Liver (tissue), 9 donors: Measurements from ENCODE around the gene CGB7. TPM values are rescaled to one million over a fixed set of nuclear protein-coding genes. Genes with fewer than 3 reads are reported as not detected.

Experiments
- DNase-seq: peaks from one replicate; pipeline ENCODE4 v3.0.0-alpha.2; 2017; ENCODE audit warnings: low spot score
- H3K27ac ChIP-seq, 2 donors: one replicate each; pipeline ENCODE4 v1.7.0; 2013; ENCODE audit warnings: inconsistent platforms in 2 of 2, low read length in 2 of 2, control low read depth in 1 of 2, low read depth in 1 of 2, mild to moderate bottlenecking in 1 of 2
- H3K27me3 ChIP-seq, 4 donors: one replicate each; pipeline versions ENCODE4 v1.6.1 to v1.7.0; 2013; ENCODE audit warnings: low read length in 3 of 4, inconsistent platforms in 1 of 4, mild to moderate bottlenecking in 1 of 4, moderate library complexity in 1 of 4; ENCODE audit not compliant: control insufficient read depth in 4 of 4, insufficient read depth in 4 of 4
- H3K36me3 ChIP-seq, 4 donors: one replicate each; pipeline versions ENCODE4 v1.6.1 to v1.7.0; 2013; ENCODE audit warnings: low read length in 3 of 4, mild to moderate bottlenecking in 3 of 4, low read depth in 1 of 4, moderate library complexity in 1 of 4; ENCODE audit not compliant: control insufficient read depth in 4 of 4, insufficient read depth in 3 of 4
- H3K4me1 ChIP-seq, 4 donors: one replicate each; pipeline versions ENCODE4 v1.6.1 to v1.7.0; 2013; ENCODE audit warnings: low read length in 3 of 4, mild to moderate bottlenecking in 3 of 4, moderate library complexity in 1 of 4; ENCODE audit not compliant: control insufficient read depth in 4 of 4, insufficient read depth in 4 of 4
- H3K4me3 ChIP-seq, 3 donors: one replicate each; pipeline versions ENCODE4 v1.6.1 to v1.7.0; 2013; ENCODE audit warnings: low read length in 3 of 3, control low read depth in 1 of 3, low read depth in 1 of 3, mild to moderate bottlenecking in 1 of 3
- H3K9ac ChIP-seq, 2 donors: one replicate each; pipeline ENCODE4 v1.7.0; 2013; ENCODE audit warnings: low read length in 2 of 2, mild to moderate bottlenecking in 2 of 2, moderate library complexity in 2 of 2, control low read depth in 1 of 2, low read depth in 1 of 2
- H3K9me3 ChIP-seq, 4 donors: one replicate each; pipeline versions ENCODE4 v1.6.1 to v1.7.0; 2013; ENCODE audit warnings: low read length in 3 of 4; ENCODE audit not compliant: control insufficient read depth in 4 of 4
- EGR1 ChIP-seq, 2 donors: IDR thresholded peaks; 2 replicates each; pipeline ENCODE4 v1.6.1; 2016 to 2018; ENCODE audit warnings: antibody characterized with exemption in 2 of 2, low read depth in 2 of 2
- FOXA1 ChIP-seq: IDR thresholded peaks from 2 replicates; pipeline ENCODE4 v1.6.1; 2016; ENCODE audit warnings: antibody characterized with exemption
- FOXA2 ChIP-seq: IDR thresholded peaks from 2 replicates; pipeline ENCODE4 v1.6.1; 2016; ENCODE audit warnings: antibody characterized with exemption
- GABPA ChIP-seq, 2 donors: IDR thresholded peaks in 1 of 2; conservative IDR thresholded peaks in 1 of 2; 2 replicates each; pipeline ENCODE4 v1.6.1; 2016; ENCODE audit warnings: antibody characterized with exemption in 2 of 2, mild to moderate bottlenecking in 1 of 2, moderate library complexity in 1 of 2
- HNF4A ChIP-seq, 2 donors: conservative IDR thresholded peaks; 2 replicates each; pipeline ENCODE4 v1.6.1; 2016; ENCODE audit warnings: antibody characterized with exemption in 2 of 2, mild to moderate bottlenecking in 2 of 2
- HNF4G ChIP-seq: IDR thresholded peaks from 2 replicates; pipeline ENCODE4 v1.6.1; 2016; ENCODE audit warnings: antibody characterized with exemption
- JUND ChIP-seq, 2 donors: IDR thresholded peaks; 2 replicates each; pipeline ENCODE4 v1.6.1; 2016; ENCODE audit warnings: antibody characterized with exemption in 2 of 2
- NR2F2 ChIP-seq: IDR thresholded peaks from 2 replicates; pipeline ENCODE4 v1.6.1; 2016; ENCODE audit warnings: antibody characterized with exemption
- RAD21 ChIP-seq, 2 donors: IDR thresholded peaks; 2 replicates each; pipeline ENCODE4 v1.6.1; 2016; ENCODE audit warnings: antibody characterized with exemption in 2 of 2, mild to moderate bottlenecking in 2 of 2
- RXRA ChIP-seq, 2 donors: IDR thresholded peaks; 2 replicates each; pipeline ENCODE4 v1.6.1; 2017 to 2018; ENCODE audit warnings: antibody characterized with exemption in 2 of 2, mild to moderate bottlenecking in 1 of 2
- SP1 ChIP-seq: IDR thresholded peaks from 2 replicates; pipeline ENCODE4 v1.6.1; 2018; ENCODE audit warnings: antibody characterized with exemption, mild to moderate bottlenecking
- TAF1 ChIP-seq: conservative IDR thresholded peaks from 2 replicates; pipeline ENCODE4 v1.6.1; 2016; ENCODE audit warnings: antibody characterized with exemption, mild to moderate bottlenecking
- YY1 ChIP-seq: IDR thresholded peaks from 2 replicates; pipeline ENCODE4 v1.6.1; 2016; ENCODE audit warnings: antibody characterized with exemption, mild to moderate bottlenecking
- WGBS: extraction: QIAGEN DNeasy Blood & Tissue Kit; methylation state at CpG from one replicate; pipeline ENCODE4 v1.1.7; 2013; 5-methylcytosine and 5-hydroxymethylcytosine counted together
- polyA plus RNA-seq, 2 donors: library from polyadenylated mRNA; stranded (reverse) in 1 of 2; unstranded in 1 of 2; fragments of 200-250 nt in 1 of 2; fragments of >200 nt in 1 of 2; fragmentation: Nextera tagmentation in 1 of 2; extraction: Ambion mirVana in 1 of 2; gene quantifications; one replicate each; pipeline versions ENCODE4 v1.2.1 to v1.2.3, GENCODE V29; 2013 to 2015
- total RNA-seq, 2 donors: library from RNA; depleted of rRNA; stranded (reverse); fragments of >200 nt; gene quantifications; one replicate each; pipeline ENCODE4 v1.2.3, GENCODE V29; 2014
- TF ChIP-seq, protein P1 (sequence below): IDR thresholded peaks from 2 replicates; pipeline ENCODE4 v1.6.1; 2016; ENCODE audit warnings: antibody characterized with exemption
- TF ChIP-seq, protein P2 (sequence below): IDR thresholded peaks from 2 replicates; pipeline ENCODE4 v1.6.1; 2016; ENCODE audit warnings: antibody characterized with exemption
- TF ChIP-seq, protein P3 (sequence below): IDR thresholded peaks from 2 replicates; pipeline ENCODE4 v1.6.1; 2016; ENCODE audit warnings: antibody characterized with exemption
- TF ChIP-seq, protein P4 (sequence below): fragments of 150-350 bp; IDR thresholded peaks from 2 replicates; pipeline ENCODE4 v1.5.1; 2017; ENCODE audit warnings: improper control_type of control experiment, low read depth, low read length; ENCODE audit not compliant: missing input control
- TF ChIP-seq, protein P5 (sequence below): IDR thresholded peaks from 2 replicates; pipeline ENCODE4 v1.6.1; 2016; ENCODE audit warnings: antibody characterized with exemption, mild to moderate bottlenecking
- donor health status: healthy.
- donor health status: healthy.
- donor health status: healthy.
- donor health status: healthy.
- donor health status: healthy.

Gene CGB7
- total and polyA plus RNA-seq, 4 donors = not detected

DNA sequence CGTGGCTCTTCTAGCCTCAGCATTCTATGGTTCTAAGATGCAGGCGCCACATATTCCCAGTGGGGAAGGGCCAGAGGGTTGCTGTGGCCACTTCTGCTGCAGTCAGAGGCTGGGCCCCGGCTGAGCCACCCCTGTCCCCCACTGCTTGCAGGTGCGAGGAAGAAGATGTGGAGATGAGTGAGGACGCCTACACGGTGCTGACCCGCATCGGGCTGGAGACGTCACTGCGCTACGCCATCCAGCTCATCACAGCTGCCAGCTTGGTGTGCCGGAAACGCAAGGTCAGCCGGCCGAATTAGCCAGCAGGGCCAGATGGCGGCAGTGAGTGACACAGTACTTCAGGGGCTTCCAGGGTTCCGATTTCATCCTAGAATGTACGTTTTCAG lies 42.7 kb downstream of the CGB7 start (continued):
- TF ChIP-seq RXRA (IDR thresholded peaks at IDR 0.05) (no peak), FOXA2 (no peak), HNF4G (no peak), TAF1 (no peak), YY1 (no peak), RAD21 (IDR thresholded peaks at IDR 0.05) (no peak)
- TF ChIP-seq, protein P1, sequence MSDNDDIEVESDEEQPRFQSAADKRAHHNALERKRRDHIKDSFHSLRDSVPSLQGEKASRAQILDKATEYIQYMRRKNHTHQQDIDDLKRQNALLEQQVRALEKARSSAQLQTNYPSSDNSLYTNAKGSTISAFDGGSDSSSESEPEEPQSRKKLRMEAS = no peak

DNA sequence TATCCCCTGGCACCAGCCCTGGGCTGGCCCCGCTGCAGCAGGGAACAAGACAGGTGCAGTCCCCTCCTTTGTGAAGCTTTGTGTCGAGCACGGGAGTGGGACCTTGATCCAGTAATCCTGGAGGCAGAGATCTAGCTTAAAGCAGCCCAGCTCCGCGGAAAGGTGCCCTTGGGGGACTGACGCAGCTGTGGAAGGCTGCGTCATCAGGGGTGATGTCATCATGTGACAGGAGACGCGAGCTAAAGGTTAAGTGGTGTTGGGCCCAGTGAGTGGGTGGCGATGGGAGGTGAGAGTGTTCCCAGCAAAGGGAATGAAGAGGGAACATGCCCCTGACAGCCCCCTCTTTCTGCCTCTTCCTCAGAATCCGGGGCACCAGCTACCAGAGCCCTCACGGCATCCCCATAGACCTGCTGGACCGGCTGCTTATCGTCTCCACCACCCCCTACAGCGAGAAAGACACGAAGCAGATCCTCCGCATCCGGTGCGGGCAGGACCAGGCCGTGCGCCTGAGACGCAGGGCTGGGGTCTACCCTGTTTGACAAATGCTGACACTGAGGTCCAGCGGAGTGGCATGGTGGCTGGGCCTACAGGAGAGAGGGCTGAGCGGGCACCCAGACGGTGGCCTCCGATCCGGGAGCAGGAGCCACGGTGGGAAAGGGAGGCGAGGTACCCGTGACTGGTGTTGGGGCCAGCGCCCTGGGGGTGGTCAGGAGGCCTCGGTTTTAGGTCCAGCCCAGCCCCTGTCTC lies 43.3 kb downstream of the CGB7 start:
- TF ChIP-seq, protein P2, sequence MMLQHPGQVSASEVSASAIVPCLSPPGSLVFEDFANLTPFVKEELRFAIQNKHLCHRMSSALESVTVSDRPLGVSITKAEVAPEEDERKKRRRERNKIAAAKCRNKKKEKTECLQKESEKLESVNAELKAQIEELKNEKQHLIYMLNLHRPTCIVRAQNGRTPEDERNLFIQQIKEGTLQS = no peak
- TF ChIP-seq HNF4A (conservative IDR thresholded peaks at IDR 0.05) (no peak), EGR1 (IDR thresholded peaks at IDR 0.05; ENCODE audit: low read depth in 2 of 2) (no peak), GABPA (IDR thresholded peaks at IDR 0.05 in 1 of 2, conservative IDR thresholded peaks at IDR 0.05 in 1 of 2) (no peak), RAD21 (IDR thresholded peaks at IDR 0.05) (no peak), HNF4G (no peak), YY1 (no peak), FOXA1 (no peak), TAF1 (no peak), NR2F2 (no peak), JUND (IDR thresholded peaks at IDR 0.05) (no peak), FOXA2 (no peak), RXRA (IDR thresholded peaks at IDR 0.05) (no peak), SP1 (no peak)
- TF ChIP-seq, protein P3, sequence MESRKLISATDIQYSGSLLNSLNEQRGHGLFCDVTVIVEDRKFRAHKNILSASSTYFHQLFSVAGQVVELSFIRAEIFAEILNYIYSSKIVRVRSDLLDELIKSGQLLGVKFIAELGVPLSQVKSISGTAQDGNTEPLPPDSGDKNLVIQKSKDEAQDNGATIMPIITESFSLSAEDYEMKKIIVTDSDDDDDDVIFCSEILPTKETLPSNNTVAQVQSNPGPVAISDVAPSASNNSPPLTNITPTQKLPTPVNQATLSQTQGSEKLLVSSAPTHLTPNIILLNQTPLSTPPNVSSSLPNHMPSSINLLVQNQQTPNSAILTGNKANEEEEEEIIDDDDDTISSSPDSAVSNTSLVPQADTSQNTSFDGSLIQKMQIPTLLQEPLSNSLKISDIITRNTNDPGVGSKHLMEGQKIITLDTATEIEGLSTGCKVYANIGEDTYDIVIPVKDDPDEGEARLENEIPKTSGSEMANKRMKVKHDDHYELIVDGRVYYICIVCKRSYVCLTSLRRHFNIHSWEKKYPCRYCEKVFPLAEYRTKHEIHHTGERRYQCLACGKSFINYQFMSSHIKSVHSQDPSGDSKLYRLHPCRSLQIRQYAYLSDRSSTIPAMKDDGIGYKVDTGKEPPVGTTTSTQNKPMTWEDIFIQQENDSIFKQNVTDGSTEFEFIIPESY = no peak
- TF ChIP-seq, protein P4, sequence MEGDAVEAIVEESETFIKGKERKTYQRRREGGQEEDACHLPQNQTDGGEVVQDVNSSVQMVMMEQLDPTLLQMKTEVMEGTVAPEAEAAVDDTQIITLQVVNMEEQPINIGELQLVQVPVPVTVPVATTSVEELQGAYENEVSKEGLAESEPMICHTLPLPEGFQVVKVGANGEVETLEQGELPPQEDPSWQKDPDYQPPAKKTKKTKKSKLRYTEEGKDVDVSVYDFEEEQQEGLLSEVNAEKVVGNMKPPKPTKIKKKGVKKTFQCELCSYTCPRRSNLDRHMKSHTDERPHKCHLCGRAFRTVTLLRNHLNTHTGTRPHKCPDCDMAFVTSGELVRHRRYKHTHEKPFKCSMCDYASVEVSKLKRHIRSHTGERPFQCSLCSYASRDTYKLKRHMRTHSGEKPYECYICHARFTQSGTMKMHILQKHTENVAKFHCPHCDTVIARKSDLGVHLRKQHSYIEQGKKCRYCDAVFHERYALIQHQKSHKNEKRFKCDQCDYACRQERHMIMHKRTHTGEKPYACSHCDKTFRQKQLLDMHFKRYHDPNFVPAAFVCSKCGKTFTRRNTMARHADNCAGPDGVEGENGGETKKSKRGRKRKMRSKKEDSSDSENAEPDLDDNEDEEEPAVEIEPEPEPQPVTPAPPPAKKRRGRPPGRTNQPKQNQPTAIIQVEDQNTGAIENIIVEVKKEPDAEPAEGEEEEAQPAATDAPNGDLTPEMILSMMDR = no peak
- TF ChIP-seq, protein P5, sequence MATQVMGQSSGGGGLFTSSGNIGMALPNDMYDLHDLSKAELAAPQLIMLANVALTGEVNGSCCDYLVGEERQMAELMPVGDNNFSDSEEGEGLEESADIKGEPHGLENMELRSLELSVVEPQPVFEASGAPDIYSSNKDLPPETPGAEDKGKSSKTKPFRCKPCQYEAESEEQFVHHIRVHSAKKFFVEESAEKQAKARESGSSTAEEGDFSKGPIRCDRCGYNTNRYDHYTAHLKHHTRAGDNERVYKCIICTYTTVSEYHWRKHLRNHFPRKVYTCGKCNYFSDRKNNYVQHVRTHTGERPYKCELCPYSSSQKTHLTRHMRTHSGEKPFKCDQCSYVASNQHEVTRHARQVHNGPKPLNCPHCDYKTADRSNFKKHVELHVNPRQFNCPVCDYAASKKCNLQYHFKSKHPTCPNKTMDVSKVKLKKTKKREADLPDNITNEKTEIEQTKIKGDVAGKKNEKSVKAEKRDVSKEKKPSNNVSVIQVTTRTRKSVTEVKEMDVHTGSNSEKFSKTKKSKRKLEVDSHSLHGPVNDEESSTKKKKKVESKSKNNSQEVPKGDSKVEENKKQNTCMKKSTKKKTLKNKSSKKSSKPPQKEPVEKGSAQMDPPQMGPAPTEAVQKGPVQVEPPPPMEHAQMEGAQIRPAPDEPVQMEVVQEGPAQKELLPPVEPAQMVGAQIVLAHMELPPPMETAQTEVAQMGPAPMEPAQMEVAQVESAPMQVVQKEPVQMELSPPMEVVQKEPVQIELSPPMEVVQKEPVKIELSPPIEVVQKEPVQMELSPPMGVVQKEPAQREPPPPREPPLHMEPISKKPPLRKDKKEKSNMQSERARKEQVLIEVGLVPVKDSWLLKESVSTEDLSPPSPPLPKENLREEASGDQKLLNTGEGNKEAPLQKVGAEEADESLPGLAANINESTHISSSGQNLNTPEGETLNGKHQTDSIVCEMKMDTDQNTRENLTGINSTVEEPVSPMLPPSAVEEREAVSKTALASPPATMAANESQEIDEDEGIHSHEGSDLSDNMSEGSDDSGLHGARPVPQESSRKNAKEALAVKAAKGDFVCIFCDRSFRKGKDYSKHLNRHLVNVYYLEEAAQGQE = no peak
- TF ChIP-seq, protein P1 = no peak
- DNase-seq = no peak
- Histone ChIP-seq H3K27ac (no peak overlapping the region), H3K9ac (no peak overlapping the region), H3K9me3 (no peaks in the 10 kb centered on the region), H3K27me3 (no peaks in the 10 kb centered on the region), H3K4me1 (peaks cover 5 to 19% (median 12%) of the 10 kb centered on the region in 4 donors), H3K36me3 (peaks cover 4 to 45% (median 12%) of the 10 kb centered on the region in 4 donors), H3K4me3 (no peak overlapping the region)
- 97% methylated on average over 32 of the region's 32 CpGs for WGBS
